Suprapubic skin (tissue), 4 donors: ENCODE results near the gene UVSSA.

Experiments
- CTCF ChIP-seq, 2 donors: fragments of 200-600 bp in 1 of 2; fragments of 450-650 bp in 1 of 2; sonication (generic) in 1 of 2; IDR thresholded peaks; one replicate each; pipeline ENCODE4 v1.5.1; 2016 to 2019; ENCODE audit warnings: antibody characterized with exemption in 2 of 2, mild to moderate bottlenecking in 1 of 2, moderate library complexity in 1 of 2
- EP300 ChIP-seq: sonication (generic); formaldehyde crosslinking; IDR thresholded peaks from one replicate; pipeline ENCODE4 v1.6.1; 2017; ENCODE audit warnings: antibody characterized with exemption
- POLR2A ChIP-seq, 2 donors: fragments of 450-650 bp; IDR thresholded peaks; one replicate each; pipeline ENCODE4 v1.6.1; 2017; ENCODE audit warnings: antibody characterized with exemption in 2 of 2, mild to moderate bottlenecking in 2 of 2, moderate library complexity in 2 of 2
- POLR2AphosphoS5 ChIP-seq, 3 donors: sonication (generic); formaldehyde crosslinking; IDR thresholded peaks; one replicate each; pipeline ENCODE4 v1.6.1; 2017; ENCODE audit warnings: antibody characterized with exemption in 3 of 3

- no peak for TF ChIP-seq CTCF (IDR thresholded peaks at IDR 0.05)
- no peak for TF ChIP-seq POLR2AphosphoS5 (IDR thresholded peaks at IDR 0.05)
- no peak for TF ChIP-seq POLR2A (IDR thresholded peaks at IDR 0.05)
- no peak for TF ChIP-seq EP300
These were observed 13.6 kb downstream of the UVSSA start for GRCh38 chr4:1360423-1361283.
